AG09309 (cell line): ENCODE data around the gene CLPSL1.

Experiments used
- DNase-seq: peaks from one replicate; pipeline ENCODE4 v3.0.0-alpha.2; 2010; ENCODE audit warnings: low read depth
- H3K4me3 ChIP-seq: 2 replicates; pipeline ENCODE4 v1.5.1; 2011; ENCODE audit warnings: mild to moderate bottlenecking, low read depth, low read length, moderate library complexity; ENCODE audit not compliant: control insufficient read depth
- TF ChIP-seq, protein P1 (sequence below): IDR thresholded peaks from 2 replicates; pipeline ENCODE4 v1.5.1; 2011; ENCODE audit warnings: mild to moderate bottlenecking, low read depth, low read length, inconsistent platforms; ENCODE audit not compliant: insufficient read depth, control insufficient read depth; ENCODE audit errors: missing control alignments

Gene CLPSL1

GRCh38 chr6:35794536-35795452, 14.0 kb downstream of the CLPSL1 start:
- no peak for DNase-seq
- no peak overlapping the region for H3K4me3 ChIP-seq
- TF ChIP-seq, protein P1, sequence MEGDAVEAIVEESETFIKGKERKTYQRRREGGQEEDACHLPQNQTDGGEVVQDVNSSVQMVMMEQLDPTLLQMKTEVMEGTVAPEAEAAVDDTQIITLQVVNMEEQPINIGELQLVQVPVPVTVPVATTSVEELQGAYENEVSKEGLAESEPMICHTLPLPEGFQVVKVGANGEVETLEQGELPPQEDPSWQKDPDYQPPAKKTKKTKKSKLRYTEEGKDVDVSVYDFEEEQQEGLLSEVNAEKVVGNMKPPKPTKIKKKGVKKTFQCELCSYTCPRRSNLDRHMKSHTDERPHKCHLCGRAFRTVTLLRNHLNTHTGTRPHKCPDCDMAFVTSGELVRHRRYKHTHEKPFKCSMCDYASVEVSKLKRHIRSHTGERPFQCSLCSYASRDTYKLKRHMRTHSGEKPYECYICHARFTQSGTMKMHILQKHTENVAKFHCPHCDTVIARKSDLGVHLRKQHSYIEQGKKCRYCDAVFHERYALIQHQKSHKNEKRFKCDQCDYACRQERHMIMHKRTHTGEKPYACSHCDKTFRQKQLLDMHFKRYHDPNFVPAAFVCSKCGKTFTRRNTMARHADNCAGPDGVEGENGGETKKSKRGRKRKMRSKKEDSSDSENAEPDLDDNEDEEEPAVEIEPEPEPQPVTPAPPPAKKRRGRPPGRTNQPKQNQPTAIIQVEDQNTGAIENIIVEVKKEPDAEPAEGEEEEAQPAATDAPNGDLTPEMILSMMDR: no peak

GRCh38 chr6:35795453-35796071, 14.7 kb downstream of the CLPSL1 start:
- DNase-seq: no peak
- no peak overlapping the region for H3K4me3 ChIP-seq
- TF ChIP-seq, protein P1: no peak

- no peak for DNase-seq
- TF ChIP-seq, protein P1: no peak
Observed at GRCh38 chr6:35796236-35796635, 15.4 kb downstream of the CLPSL1 start.

GRCh38 chr6:35797837-35798526, 17.2 kb downstream of the CLPSL1 start:
- TF ChIP-seq, protein P1: no peak
- no peak for DNase-seq
- no peak overlapping the region for H3K4me3 ChIP-seq

More at GRCh38 chr6:35796236-35796635, 15.4 kb downstream of the CLPSL1 start:
- H3K4me3 ChIP-seq: no peak overlapping the region

GRCh38 chr6:35798706-35799105, 17.9 kb downstream of the CLPSL1 start:
- H3K4me3 ChIP-seq: no peak overlapping the region
- TF ChIP-seq, protein P1: no peak
- DNase-seq: no peak

DNA sequence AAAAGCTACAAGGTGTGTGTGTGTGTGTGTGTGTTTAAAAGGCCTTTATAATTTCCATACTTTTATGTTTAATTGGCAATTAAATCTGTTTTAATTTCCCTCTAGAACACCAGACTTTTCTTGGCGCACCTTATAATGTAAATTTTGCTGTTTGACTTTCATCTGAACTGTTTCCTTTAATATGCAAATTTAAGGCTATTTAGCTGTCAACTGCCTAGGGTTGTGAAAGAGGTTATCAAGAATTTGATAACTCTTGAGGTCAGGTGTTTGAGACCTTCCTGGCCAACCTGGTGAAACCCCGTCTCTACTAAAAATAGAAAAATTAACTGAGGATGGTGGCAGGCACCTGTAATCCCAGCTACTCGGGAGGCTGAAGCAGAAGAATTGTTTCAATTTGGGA, 20.3 kb downstream of the CLPSL1 start:
- no peak overlapping the region for H3K4me3 ChIP-seq
- no peak for DNase-seq
- TF ChIP-seq, protein P1: no peak
